IMR-90 (cell line): ENCODE data around the gene AHR. TPM values are rescaled to one million over a fixed set of nuclear protein-coding genes. Genes with fewer than 3 reads are reported as not detected.

ENCODE experiments used
- ATAC-seq: fragments of 200-7000 bp; cut with Tn5 transposase; 2 replicates; pipeline ENCODE4 v1.9.1; 2020; ENCODE audit warnings: low read depth, mild to moderate bottlenecking, moderate library complexity
- BruUV-seq: library from RNA; stranded (reverse); fragments of 400-500 nt; replicated peaks from 2 replicates; lab custom pipeline; 2021; lab: Mats Ljungman, UMichigan
- CTCF ChIA-PET: fragments of 300-600 bp; formaldehyde crosslinking; extraction: SDS; loops from one replicate; lab custom pipeline; 2021; ENCODE audit warnings: antibody characterized with exemption; lab: Yijun Ruan, JAX
- POLR2A ChIA-PET: fragments of 300-600 bp; sonication (Branson Sonifier 250); formaldehyde crosslinking; loops from one replicate; lab custom pipeline; 2022; ENCODE audit warnings: antibody characterized with exemption; ENCODE audit not compliant: unreplicated experiment; lab: Charles Lee
- DNase-seq: peaks from one replicate; pipeline ENCODE4 v3.0.0; 2013
- H2AFZ ChIP-seq: replicated peaks from 2 replicates; pipeline ENCODE3; 2013; ENCODE audit warnings: low read length, mild to moderate bottlenecking; ENCODE audit not compliant: poor library complexity
- H2AK5ac ChIP-seq: 2 replicates; pipeline ENCODE4 v1.6.1; 2013; ENCODE audit warnings: low read depth, low read length, inconsistent platforms
- H2AK9ac ChIP-seq: replicated peaks from 2 replicates; pipeline ENCODE3; 2013; ENCODE audit warnings: mild to moderate bottlenecking, low read depth, low read length, moderate library complexity; ENCODE audit not compliant: poor library complexity
- H2BK120ac ChIP-seq: 2 replicates; pipeline ENCODE4 v1.6.1; 2013; ENCODE audit warnings: low read depth, low read length, inconsistent platforms
- H2BK15ac ChIP-seq: 3 replicates; pipeline ENCODE4 v1.6.1; 2013; ENCODE audit warnings: low read depth, low read length, inconsistent platforms
- H2BK20ac ChIP-seq: 2 replicates; pipeline ENCODE4 v1.6.1; 2013; ENCODE audit warnings: low read depth, mild to moderate bottlenecking, inconsistent platforms, low read length, moderate library complexity
- H2BK5ac ChIP-seq: 2 replicates; pipeline ENCODE4 v1.6.1; 2013; ENCODE audit warnings: mild to moderate bottlenecking, low read depth, low read length, inconsistent platforms; ENCODE audit not compliant: poor library complexity, severe bottlenecking
- H3K14ac ChIP-seq: replicated peaks from 2 replicates; pipeline ENCODE4 v1.6.1; 2013; ENCODE audit warnings: low read depth, low read length, inconsistent platforms
- H3K18ac ChIP-seq: 2 replicates; pipeline ENCODE4 v1.6.1; 2013; ENCODE audit warnings: low read depth, low read length, control low read depth
- H3K23ac ChIP-seq: 2 replicates; pipeline ENCODE4 v1.6.1; 2013; ENCODE audit warnings: low read depth, low read length, inconsistent platforms
- H3K27ac ChIP-seq: 2 replicates; pipeline ENCODE4 v1.5.1; 2013; ENCODE audit warnings: mild to moderate bottlenecking, control low read depth, low read length; ENCODE audit not compliant: insufficient read depth
- H3K27me3 ChIP-seq: 2 replicates; pipeline ENCODE4 v1.6.1; 2013; ENCODE audit warnings: low read length; ENCODE audit not compliant: control insufficient read depth, insufficient read depth
- H3K36me3 ChIP-seq: 2 replicates; pipeline ENCODE4 v1.6.1; 2013; ENCODE audit warnings: low read length, mixed read lengths; ENCODE audit not compliant: control insufficient read depth, insufficient read depth
- H3K4ac ChIP-seq: 2 replicates; pipeline ENCODE4 v1.6.1; 2013; ENCODE audit warnings: low read depth, low read length, inconsistent platforms
- H3K4me1 ChIP-seq: 2 replicates; pipeline ENCODE4 v1.6.1; 2013; ENCODE audit warnings: low read length, mixed read lengths; ENCODE audit not compliant: control insufficient read depth, insufficient read depth
- H3K4me2 ChIP-seq: 2 replicates; pipeline ENCODE4 v1.6.1; 2013; ENCODE audit warnings: low read depth, mild to moderate bottlenecking, control low read depth, low read length, moderate library complexity
- H3K4me3 ChIP-seq: 2 replicates; pipeline ENCODE4 v1.5.1; 2013; ENCODE audit warnings: low read depth, mild to moderate bottlenecking, control low read depth, low read length, moderate library complexity; ENCODE audit not compliant: insufficient read depth
- H3K56ac ChIP-seq: 2 replicates; pipeline ENCODE4 v1.6.1; 2013; ENCODE audit warnings: low read length, inconsistent platforms; ENCODE audit not compliant: insufficient read depth; ENCODE audit errors: extremely low read depth
- H3K79me1 ChIP-seq, 2 experiments: 2 replicates each; pipeline ENCODE4 v1.6.1; 2013; ENCODE audit warnings: low read length in 2 of 2, inconsistent platforms in 1 of 2, low read depth in 1 of 2
- H3K9ac ChIP-seq: 2 replicates; pipeline ENCODE4 v1.6.1; 2013; ENCODE audit warnings: low read depth, low read length, control low read depth
- H3K9me1 ChIP-seq: 2 replicates; pipeline ENCODE4 v1.6.1; 2013; ENCODE audit warnings: low read length, inconsistent platforms; ENCODE audit not compliant: insufficient read depth
- H3K9me3 ChIP-seq: 2 replicates; pipeline ENCODE4 v1.6.1; 2013; ENCODE audit warnings: low read length; ENCODE audit not compliant: control insufficient read depth, insufficient read depth
- H4K20me1 ChIP-seq: 2 replicates; pipeline ENCODE4 v1.6.1; 2013; ENCODE audit warnings: low read length, inconsistent platforms; ENCODE audit not compliant: insufficient read depth
- H4K5ac ChIP-seq: 2 replicates; pipeline ENCODE4 v1.6.1; 2013; ENCODE audit warnings: mild to moderate bottlenecking, low read depth, low read length, control low read depth
- H4K8ac ChIP-seq, 2 experiments: 2 replicates each; pipeline ENCODE4 v1.6.1; 2013; ENCODE audit warnings: low read depth in 2 of 2, low read length in 2 of 2, control low read depth in 1 of 2, inconsistent platforms in 1 of 2
- H4K91ac ChIP-seq: 2 replicates; pipeline ENCODE4 v1.6.1; 2013; ENCODE audit warnings: low read depth, low read length, inconsistent platforms; ENCODE audit not compliant: insufficient read depth
- BHLHE40 ChIP-seq: fragments of 150-350 bp; IDR thresholded peaks from 2 replicates; pipeline ENCODE4 v1.6.1; 2016; ENCODE audit warnings: mild to moderate bottlenecking, low read depth, low read length
- CEBPB ChIP-seq: IDR thresholded peaks from 2 replicates; pipeline ENCODE4 v1.6.1; 2012; ENCODE audit warnings: low read depth, low read length, improper control_type of control experiment
- CHD1 ChIP-seq: IDR thresholded peaks from 2 replicates; pipeline ENCODE4 v1.6.1; 2012; ENCODE audit warnings: low read depth, low read length, improper control_type of control experiment
- FOS ChIP-seq: fragments of 150-350 bp; IDR thresholded peaks from 2 replicates; pipeline ENCODE4 v1.6.1; 2016; ENCODE audit warnings: low read depth, low read length
- MAFK ChIP-seq: IDR thresholded peaks from 2 replicates; pipeline ENCODE4 v1.6.1; 2012; ENCODE audit warnings: low read depth, low read length, improper control_type of control experiment
- MAZ ChIP-seq: IDR thresholded peaks from 2 replicates; pipeline ENCODE4 v1.6.1; 2012; ENCODE audit warnings: low read depth, mild to moderate bottlenecking, low read length, improper control_type of control experiment, moderate library complexity, borderline replicate concordance
- MXI1 ChIP-seq: IDR thresholded peaks from 2 replicates; pipeline ENCODE4 v1.6.1; 2012; ENCODE audit warnings: low read depth, mild to moderate bottlenecking, low read length, moderate library complexity, borderline replicate concordance
- NFE2L2 ChIP-seq: fragments of 150-350 bp; IDR thresholded peaks from 2 replicates; pipeline ENCODE4 v1.6.1; 2016; ENCODE audit warnings: low read depth, mild to moderate bottlenecking, low read length
- POLR2A ChIP-seq: IDR thresholded peaks from 2 replicates; pipeline ENCODE4 v1.6.1; 2012; ENCODE audit warnings: mild to moderate bottlenecking, low read depth, low read length
- RAD21 ChIP-seq: IDR thresholded peaks from 2 replicates; pipeline ENCODE4 v1.6.1; 2012; ENCODE audit warnings: low read length, improper control_type of control experiment
- RCOR1 ChIP-seq: IDR thresholded peaks from 2 replicates; pipeline ENCODE4 v1.6.1; 2012; ENCODE audit warnings: mild to moderate bottlenecking, low read length, improper control_type of control experiment; ENCODE audit not compliant: insufficient replicate concordance
- RFX5 ChIP-seq: IDR thresholded peaks from 2 replicates; pipeline ENCODE4 v1.8.0; 2012; ENCODE audit warnings: low read depth, mild to moderate bottlenecking, low read length, moderate library complexity
- SMC3 ChIP-seq: fragments of 150-350 bp; IDR thresholded peaks from 2 replicates; pipeline ENCODE4 v1.6.1; 2016; ENCODE audit warnings: low read depth, mild to moderate bottlenecking, antibody characterized with exemption, low read length, moderate library complexity
- WGBS, 2 experiments: methylation state at CpG; one replicate each; pipeline versions ENCODE4 v1.1.5 to v1.1.7; 2013; ENCODE audit warnings: missing lambda C conversion rate in 2 of 2; ENCODE audit not compliant: insufficient read length in 1 of 2; ENCODE audit errors: extremely low coverage in 2 of 2; 5-methylcytosine and 5-hydroxymethylcytosine counted together
- dilution Hi-C: fragments of 300-500 bp; cut with HindIII; formaldehyde crosslinking; loops from one replicate; pipeline ENCODE4 v1.14.3; 2018; ENCODE audit warnings: low sequenced_read_pairs; ENCODE audit not compliant: unreplicated experiment
- in situ Hi-C: fragments of 300-500 bp; cut with MboI; formaldehyde crosslinking; loops from 3 replicates; pipeline ENCODE4 v1.14.3; 2019; ENCODE audit warnings: low sequenced_read_pairs, inconsistent platforms, mixed read lengths
- intact Hi-C: fragments of 100-400 bp; cut with micrococcal nuclease; formaldehyde crosslinking; loops from 2 replicates; pipeline ENCODE4 v1.10.0; 2022
- polyA plus RNA-seq, 3 experiments: library from polyadenylated mRNA; depleted of rRNA; stranded (reverse); fragments of >200 nt; gene quantifications; 2 replicates each; pipeline ENCODE4 v1.2.3, GENCODE V29; 2012; ENCODE audit warnings: low replicate concordance in 1 of 3
- total RNA-seq: library from RNA; depleted of rRNA; stranded (reverse); fragments of >200 nt; gene quantifications from 2 replicates; pipeline ENCODE4 v1.2.3, GENCODE V29; 2012
- TF ChIP-seq, protein P1 (sequence below): fragments of 150-350 bp; IDR thresholded peaks from 2 replicates; pipeline ENCODE4 v1.6.1; 2017; ENCODE audit warnings: mild to moderate bottlenecking, antibody characterized with exemption, low read length, low read depth
- TF ChIP-seq, protein P2 (sequence below): fragments of 150-350 bp; IDR thresholded peaks from 2 replicates; pipeline ENCODE4 v1.6.1; 2016; ENCODE audit warnings: low read depth, mild to moderate bottlenecking, low read length, moderate library complexity, borderline replicate concordance
- TF ChIP-seq, protein P3 (sequence below): conservative IDR thresholded peaks from 2 replicates; pipeline ENCODE4 v1.5.1; 2012; ENCODE audit warnings: mild to moderate bottlenecking, low read depth, low read length, improper control_type of control experiment

The AHR gene
- total and polyA plus RNA-seq, 2 of the 4 experiments (the other 2 are of a cell fraction): 6.9 to 55.2 TPM

DNA sequence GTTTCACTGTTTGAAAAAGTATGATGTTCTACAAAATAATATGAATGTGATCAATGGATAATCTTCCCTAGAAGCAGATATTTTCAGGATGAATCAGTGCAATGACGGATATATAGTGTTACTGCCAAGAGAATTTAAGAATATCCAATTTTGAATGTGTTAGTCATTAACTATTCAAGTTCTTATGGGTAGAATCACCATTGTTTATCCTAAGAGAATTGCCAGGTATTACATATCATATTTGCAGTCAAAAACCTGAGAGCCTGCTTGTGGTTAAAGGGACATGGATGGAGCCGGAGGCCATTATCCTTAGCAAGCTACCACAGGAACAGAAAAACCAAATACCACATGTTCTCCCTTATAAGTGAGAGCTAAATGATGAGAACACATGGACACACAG lies 26.9 kb downstream of the AHR start:
- ChIA-PET CTCF (interaction anchor here (0.7 kb wide), 1 partner anchor 23 kb away, joined by 3 read pairs; no protein-coding TSS in a partner anchor), POLR2A (no interaction called here)
- Histone ChIP-seq H3K4me2 (no peak overlapping the region), H3K4me3 (no peak overlapping the region), H3K23ac (no peak overlapping the region), H4K8ac (no peak overlapping the region), H4K5ac (no peak overlapping the region), H2AK5ac (no peak overlapping the region), H3K79me1 (peaks cover 10 to 14% of the 10 kb centered on the region in 2 experiments), H3K14ac (no peak overlapping the region), H3K56ac (no peak overlapping the region), H3K4ac (no peak overlapping the region), H3K4me1 (peaks cover 2% of the 10 kb centered on the region; the same call in 1 of the 2 replicates), H2BK15ac (no peak overlapping the region), H2BK120ac (no peak overlapping the region), H4K91ac (no peak overlapping the region), H4K20me1 (no peaks in the 10 kb centered on the region), H3K18ac (no peak overlapping the region), H2AFZ (no peak overlapping the region), H3K9ac (no peak overlapping the region), H2BK5ac (no peak overlapping the region), H3K27me3 (no peaks in the 10 kb centered on the region), H2BK20ac (no peak overlapping the region), H3K9me3 (no peaks in the 10 kb centered on the region), H2AK9ac (no peak overlapping the region), H3K9me1 (no peaks in the 10 kb centered on the region), H3K27ac (no peak overlapping the region), H3K36me3 (peaks cover 1% of the 10 kb centered on the region)
- dilution Hi-C loops (no loop called here), in situ Hi-C loops (no loop called here), intact Hi-C loops (loop anchor here (10.0 kb wide), 1 partner anchor 1229 kb away; no protein-coding TSS in a partner anchor)
- BruUV-seq: no TSS peak
- no peak for TF ChIP-seq CHD1
- TF ChIP-seq POLR2A: no peak
- TF ChIP-seq, protein P1, sequence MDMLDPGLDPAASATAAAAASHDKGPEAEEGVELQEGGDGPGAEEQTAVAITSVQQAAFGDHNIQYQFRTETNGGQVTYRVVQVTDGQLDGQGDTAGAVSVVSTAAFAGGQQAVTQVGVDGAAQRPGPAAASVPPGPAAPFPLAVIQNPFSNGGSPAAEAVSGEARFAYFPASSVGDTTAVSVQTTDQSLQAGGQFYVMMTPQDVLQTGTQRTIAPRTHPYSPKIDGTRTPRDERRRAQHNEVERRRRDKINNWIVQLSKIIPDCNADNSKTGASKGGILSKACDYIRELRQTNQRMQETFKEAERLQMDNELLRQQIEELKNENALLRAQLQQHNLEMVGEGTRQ: no peak
- TF ChIP-seq MAFK: no peak
- no peak for TF ChIP-seq MXI1
- TF ChIP-seq CEBPB: no peak
- TF ChIP-seq, protein P2, sequence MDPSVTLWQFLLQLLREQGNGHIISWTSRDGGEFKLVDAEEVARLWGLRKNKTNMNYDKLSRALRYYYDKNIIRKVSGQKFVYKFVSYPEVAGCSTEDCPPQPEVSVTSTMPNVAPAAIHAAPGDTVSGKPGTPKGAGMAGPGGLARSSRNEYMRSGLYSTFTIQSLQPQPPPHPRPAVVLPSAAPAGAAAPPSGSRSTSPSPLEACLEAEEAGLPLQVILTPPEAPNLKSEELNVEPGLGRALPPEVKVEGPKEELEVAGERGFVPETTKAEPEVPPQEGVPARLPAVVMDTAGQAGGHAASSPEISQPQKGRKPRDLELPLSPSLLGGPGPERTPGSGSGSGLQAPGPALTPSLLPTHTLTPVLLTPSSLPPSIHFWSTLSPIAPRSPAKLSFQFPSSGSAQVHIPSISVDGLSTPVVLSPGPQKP: no peak
- TF ChIP-seq RFX5: no peak
- TF ChIP-seq BHLHE40: no peak
- TF ChIP-seq MAZ: no peak
- TF ChIP-seq SMC3: no peak
- no peak for TF ChIP-seq RAD21
- TF ChIP-seq, protein P3, sequence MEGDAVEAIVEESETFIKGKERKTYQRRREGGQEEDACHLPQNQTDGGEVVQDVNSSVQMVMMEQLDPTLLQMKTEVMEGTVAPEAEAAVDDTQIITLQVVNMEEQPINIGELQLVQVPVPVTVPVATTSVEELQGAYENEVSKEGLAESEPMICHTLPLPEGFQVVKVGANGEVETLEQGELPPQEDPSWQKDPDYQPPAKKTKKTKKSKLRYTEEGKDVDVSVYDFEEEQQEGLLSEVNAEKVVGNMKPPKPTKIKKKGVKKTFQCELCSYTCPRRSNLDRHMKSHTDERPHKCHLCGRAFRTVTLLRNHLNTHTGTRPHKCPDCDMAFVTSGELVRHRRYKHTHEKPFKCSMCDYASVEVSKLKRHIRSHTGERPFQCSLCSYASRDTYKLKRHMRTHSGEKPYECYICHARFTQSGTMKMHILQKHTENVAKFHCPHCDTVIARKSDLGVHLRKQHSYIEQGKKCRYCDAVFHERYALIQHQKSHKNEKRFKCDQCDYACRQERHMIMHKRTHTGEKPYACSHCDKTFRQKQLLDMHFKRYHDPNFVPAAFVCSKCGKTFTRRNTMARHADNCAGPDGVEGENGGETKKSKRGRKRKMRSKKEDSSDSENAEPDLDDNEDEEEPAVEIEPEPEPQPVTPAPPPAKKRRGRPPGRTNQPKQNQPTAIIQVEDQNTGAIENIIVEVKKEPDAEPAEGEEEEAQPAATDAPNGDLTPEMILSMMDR: no peak
- no peak for TF ChIP-seq FOS
- TF ChIP-seq NFE2L2: no peak
- TF ChIP-seq RCOR1: no peak
- ATAC-seq (no peak), DNase-seq (peak; percentile 19)
- no CpG with 5 or more reads among the region's 2 CpGs for WGBS, 2 experiments
